GM18511 (cell line): Measurements from ENCODE around the gene AUTS2.

Source experiments
- ATAC-seq: cut with Tn5 transposase; IDR thresholded peaks from one replicate; pipeline ENCODE4 v1.9.1; 2021; ENCODE audit warnings: mild to moderate bottlenecking, moderate library complexity; ENCODE audit not compliant: unreplicated experiment

Gene AUTS2

GRCh38 chr7:70421319-70421718 lies 823.0 kb downstream of the AUTS2 start:
- ATAC-seq: no peak

GRCh38 chr7:70426249-70426880 lies 828.1 kb downstream of the AUTS2 start:
- peak; percentile 69 for ATAC-seq

GRCh38 chr7:70432567-70433001 lies 834.3 kb downstream of the AUTS2 start:
- no peak for ATAC-seq

GRCh38 chr7:70434376-70434775 lies 836.1 kb downstream of the AUTS2 start:
- ATAC-seq: no peak

GRCh38 chr7:70434821-70435220 lies 836.5 kb downstream of the AUTS2 start:
- ATAC-seq: no peak

- ATAC-seq: no peak
Observed at GRCh38 chr7:70435634-70436033, 837.4 kb downstream of the AUTS2 start.

GRCh38 chr7:70436790-70437350 lies 838.6 kb downstream of the AUTS2 start:
- no peak for ATAC-seq

GRCh38 chr7:70439651-70440050 lies 841.4 kb downstream of the AUTS2 start:
- ATAC-seq: no peak

GRCh38 chr7:70446448-70447143 lies 848.3 kb downstream of the AUTS2 start:
- no peak for ATAC-seq

- no peak for ATAC-seq
Observed at GRCh38 chr7:70448312-70448906, 850.1 kb downstream of the AUTS2 start.

GRCh38 chr7:70450731-70451130 lies 852.5 kb downstream of the AUTS2 start:
- no peak for ATAC-seq

GRCh38 chr7:70455925-70456324 lies 857.6 kb downstream of the AUTS2 start:
- ATAC-seq: peak; percentile 8

GRCh38 chr7:70456719-70457118 lies 858.4 kb downstream of the AUTS2 start:
- peak; percentile 71 for ATAC-seq

GRCh38 chr7:70457482-70457881 lies 859.2 kb downstream of the AUTS2 start:
- no peak for ATAC-seq

GRCh38 chr7:70457883-70458680 lies 859.8 kb downstream of the AUTS2 start:
- no peak for ATAC-seq

GRCh38 chr7:70458745-70459144 lies 860.5 kb downstream of the AUTS2 start:
- no peak for ATAC-seq

- no peak for ATAC-seq
Observed at GRCh38 chr7:70459546-70459945, 861.3 kb downstream of the AUTS2 start.

GRCh38 chr7:70460071-70460470 lies 861.8 kb downstream of the AUTS2 start:
- ATAC-seq: no peak

GRCh38 chr7:70460562-70460961 lies 862.3 kb downstream of the AUTS2 start:
- ATAC-seq: no peak

GRCh38 chr7:70463352-70463938 lies 865.2 kb downstream of the AUTS2 start:
- no peak for ATAC-seq
